NCI-H524 treated with DMSO at 0.1 percent for 48 hours (cell line): Measurements from ENCODE around the gene GADD45B.
"Not testable (repeated sequence)": the region's sequence is repeated elsewhere in the genome, so short reads cannot be mapped to it uniquely, and the experiment has no call there.

Experiments used
- DNase-seq: peaks from one replicate; lab custom pipeline; 2025; lab: John Stamatoyannopoulos, UW

Gene GADD45B

DNA sequence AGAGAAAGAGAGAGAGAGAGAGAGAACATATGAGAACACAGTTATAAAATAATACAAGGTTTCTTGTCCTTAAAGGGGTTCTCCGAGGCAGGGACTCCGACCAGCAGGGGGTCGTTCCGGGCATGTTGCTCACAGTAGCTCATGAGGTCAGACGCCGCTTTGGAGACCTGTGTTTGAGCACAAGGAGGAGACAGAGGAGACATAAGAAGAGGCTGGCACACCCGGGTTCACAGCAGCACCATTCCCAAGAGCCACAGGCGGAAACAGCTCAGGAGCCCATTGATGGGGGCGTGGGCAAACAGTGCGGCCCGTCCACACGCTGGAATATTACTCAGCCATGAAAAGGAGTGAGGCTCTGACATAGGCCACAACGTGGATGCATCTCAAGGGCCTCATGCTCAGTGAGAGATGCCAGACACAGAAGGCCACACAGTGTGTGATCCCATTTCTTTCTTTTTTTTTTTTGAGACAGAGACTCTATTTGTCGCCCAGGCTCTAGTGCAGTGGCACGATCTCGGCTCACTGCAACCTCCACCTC is 39.1 kb downstream of the GADD45B start:
- no peak for DNase-seq

DNA sequence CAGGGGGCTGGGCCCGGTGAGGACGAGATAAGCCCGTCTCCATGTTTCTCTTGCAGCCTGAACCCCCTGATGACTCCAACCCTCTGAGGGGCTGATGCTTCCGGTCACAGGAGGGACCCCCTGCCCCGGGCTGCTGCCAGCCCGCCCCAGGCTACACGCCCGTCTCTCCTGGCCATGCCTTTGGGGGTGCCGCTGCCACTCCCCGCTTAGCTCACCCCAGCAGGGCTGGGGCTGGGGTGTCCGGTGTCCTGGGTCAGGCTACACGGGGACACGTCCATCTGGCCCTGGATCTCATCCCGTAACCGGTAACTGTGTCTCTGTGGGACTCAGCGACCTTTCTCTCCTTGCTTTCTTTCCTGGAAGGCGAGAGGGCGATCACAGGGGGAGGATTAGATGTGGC is 40.8 kb downstream of the GADD45B start:
- DNase-seq = no peak

DNA sequence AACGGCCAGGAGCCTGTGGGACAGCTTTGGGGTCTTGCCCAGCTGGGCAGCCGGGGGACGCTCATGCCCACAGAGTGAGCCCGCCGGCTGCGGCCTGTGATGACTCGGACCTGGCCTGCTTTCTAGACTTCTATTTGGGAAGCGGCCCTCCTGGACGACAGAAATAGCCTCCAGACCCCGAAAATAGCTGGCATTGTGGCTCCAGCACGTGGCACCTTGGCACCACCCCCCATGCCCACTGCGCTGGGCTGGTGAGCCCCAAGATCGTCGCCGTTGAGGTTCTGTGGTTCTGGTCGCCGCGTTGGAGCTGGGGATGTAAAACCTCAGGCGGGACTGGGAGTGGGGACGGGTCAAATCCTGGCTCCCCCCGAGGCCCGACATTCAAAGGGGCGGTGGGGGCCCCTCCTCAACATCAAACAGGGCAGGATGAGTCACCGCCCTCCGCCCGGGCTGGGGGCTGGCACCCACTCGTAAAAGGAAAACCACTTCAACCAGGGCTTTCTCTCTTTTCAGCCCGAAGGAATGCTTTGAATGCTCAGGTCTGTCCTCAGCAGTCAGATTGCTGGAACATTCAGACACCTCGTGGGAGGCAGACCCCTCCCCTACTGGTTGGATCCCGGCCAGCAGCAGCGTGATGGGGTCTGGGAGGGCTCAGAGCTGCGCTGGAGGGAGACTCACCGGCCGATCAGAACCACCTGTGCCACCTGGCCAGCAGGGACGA is 42.1 kb downstream of the GADD45B start:
- no peak for DNase-seq

DNA sequence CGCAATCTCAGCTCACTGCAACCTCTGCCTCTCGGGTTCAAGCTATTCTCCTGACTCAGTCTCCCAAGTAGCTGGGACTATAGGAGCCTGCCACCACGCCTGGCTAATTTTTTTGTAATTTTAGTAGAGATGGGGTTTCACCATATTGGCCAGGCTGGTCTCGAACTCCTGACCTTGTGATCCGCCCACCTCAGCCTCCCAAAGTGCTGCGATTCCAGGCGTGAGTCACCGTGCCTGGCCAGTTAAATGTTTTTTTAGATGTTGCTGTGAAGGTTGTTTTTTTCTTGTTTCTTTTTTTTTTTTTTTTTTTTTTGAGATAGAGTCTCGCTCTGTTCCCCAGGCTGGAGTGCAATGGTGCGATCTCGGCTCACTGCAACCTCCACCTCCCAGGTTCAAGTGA is 42.9 kb downstream of the GADD45B start:
- DNase-seq = not testable (repeated sequence)

DNA sequence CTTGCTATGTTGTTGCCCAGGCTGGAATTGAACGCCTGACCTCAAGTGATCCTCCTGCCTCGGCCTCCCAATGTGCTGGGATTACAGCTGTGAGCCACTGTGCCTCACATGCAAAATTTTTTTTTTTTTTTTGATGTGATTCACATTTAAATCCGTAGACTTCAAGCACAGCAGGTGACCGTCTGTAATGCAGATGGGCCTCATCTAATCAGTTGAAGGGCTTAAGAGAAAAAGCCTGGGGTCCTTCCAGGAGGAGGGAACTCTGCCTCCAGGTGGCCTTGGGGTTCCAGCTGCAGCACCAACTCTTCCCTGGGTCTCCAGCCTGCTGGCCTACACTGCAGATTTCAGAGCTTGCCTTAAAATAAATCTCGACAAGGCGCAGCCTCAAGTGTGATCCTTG is 43.6 kb downstream of the GADD45B start:
- no peak for DNase-seq

GRCh38 chr19:2523630-2524311 is 47.8 kb downstream of the GADD45B start:
- no peak for DNase-seq

- no peak for DNase-seq
Observed at GRCh38 chr19:2524361-2524839, 48.5 kb downstream of the GADD45B start.

GRCh38 chr19:2524840-2525723 is 49.2 kb downstream of the GADD45B start:
- DNase-seq = no peak

DNA sequence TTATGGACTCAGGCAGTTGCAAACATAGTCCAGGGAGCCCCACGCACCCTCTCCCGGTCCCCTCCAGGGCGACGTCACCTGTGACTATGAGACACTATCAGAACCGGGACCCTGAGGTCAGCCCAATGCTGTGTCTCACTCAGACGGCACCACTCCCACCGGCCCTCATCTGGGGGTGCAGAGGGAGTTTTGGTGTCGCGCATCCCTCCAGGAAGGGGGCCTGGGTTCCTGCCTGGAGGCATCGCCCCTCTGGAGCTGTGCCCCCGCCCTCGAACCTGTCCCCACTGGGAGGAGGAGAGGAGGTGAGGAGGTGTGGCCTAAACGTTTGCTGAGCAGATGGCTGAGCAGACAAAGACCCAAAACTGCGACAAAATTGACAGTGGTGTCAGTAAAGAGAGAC is 51.2 kb downstream of the GADD45B start:
- DNase-seq = no peak

DNA sequence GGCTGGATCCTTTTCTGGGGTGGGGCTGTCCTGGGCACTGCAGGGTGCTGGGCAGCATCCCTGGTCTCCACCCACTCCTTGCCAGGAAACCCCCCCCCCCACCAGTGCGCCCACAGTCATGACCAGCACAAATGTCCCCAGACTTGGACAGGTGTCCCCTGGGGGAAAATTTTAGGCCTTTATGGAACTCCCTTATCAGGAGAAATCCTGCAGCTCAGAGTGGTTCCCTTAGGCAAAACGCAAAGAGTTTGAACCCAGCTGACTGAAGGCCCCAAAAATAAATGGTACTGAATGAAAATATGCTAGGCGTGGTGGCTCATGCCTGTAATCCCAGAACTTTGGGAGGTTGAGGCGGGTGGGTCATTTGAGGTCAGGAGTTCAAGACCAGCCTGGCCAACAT is 51.8 kb downstream of the GADD45B start:
- DNase-seq = no peak
